GM18508 (cell line): Measurements from ENCODE around the gene PTF1A.
"Not testable (repeated sequence)": the region's sequence is repeated elsewhere in the genome, so short reads cannot be mapped to it uniquely, and the experiment has no call there.

Source experiments
- ATAC-seq: cut with Tn5 transposase; IDR thresholded peaks from one replicate; pipeline ENCODE4 v1.9.1; 2021; ENCODE audit warnings: moderate number of reproducible peaks; ENCODE audit not compliant: insufficient read depth, unreplicated experiment

PTF1A gene

GRCh38 chr10:23202779-23203178 is 10.7 kb downstream of the PTF1A start:
- ATAC-seq: no peak

GRCh38 chr10:23203369-23204325 is 11.5 kb downstream of the PTF1A start:
- ATAC-seq: no peak

- no peak for ATAC-seq
These were observed 12.7 kb downstream of the PTF1A start for GRCh38 chr10:23204773-23205172.

- ATAC-seq: no peak
These were observed 14.0 kb downstream of the PTF1A start for GRCh38 chr10:23205972-23206642.

- ATAC-seq: no peak
These were observed 25.4 kb downstream of the PTF1A start for GRCh38 chr10:23217471-23217870.

GRCh38 chr10:23230582-23230981 is 38.5 kb downstream of the PTF1A start:
- ATAC-seq: no peak

- ATAC-seq: no peak
These were observed 45.9 kb downstream of the PTF1A start for GRCh38 chr10:23238015-23238414.

- ATAC-seq: not testable (repeated sequence)
These were observed 49.7 kb downstream of the PTF1A start for GRCh38 chr10:23241779-23242178.
